Ishikawa (cell line): ENCODE data around the gene AIP.

ENCODE experiments used
- CEBPB ChIP-seq: IDR thresholded peaks from 2 replicates; pipeline ENCODE4 v1.6.1; 2012
- CREB1 ChIP-seq: IDR thresholded peaks from 2 replicates; pipeline ENCODE4 v1.6.1; 2012; ENCODE audit warnings: low read depth
- EGR1 ChIP-seq: IDR thresholded peaks from 2 replicates; pipeline ENCODE4 v1.6.1; 2012
- EP300 ChIP-seq: IDR thresholded peaks from 2 replicates; pipeline ENCODE4 v1.6.1; 2012; ENCODE audit warnings: borderline replicate concordance
- FOXM1 ChIP-seq: IDR thresholded peaks from 2 replicates; pipeline ENCODE4 v1.6.1; 2012; ENCODE audit warnings: low read depth, borderline replicate concordance
- NFIC ChIP-seq: IDR thresholded peaks from 2 replicates; pipeline ENCODE4 v1.6.1; 2012
- RAD21 ChIP-seq: IDR thresholded peaks from 2 replicates; pipeline ENCODE4 v1.6.1; 2012; ENCODE audit warnings: low read depth
- REST ChIP-seq: IDR thresholded peaks from 2 replicates; pipeline ENCODE4 v1.6.1; 2012; ENCODE audit warnings: low read depth, mild to moderate bottlenecking
- TAF1 ChIP-seq: IDR thresholded peaks from 2 replicates; pipeline ENCODE4 v1.6.1; 2012; ENCODE audit warnings: low read depth, mild to moderate bottlenecking
- TCF12 ChIP-seq: IDR thresholded peaks from 2 replicates; pipeline ENCODE4 v1.6.1; 2012; ENCODE audit warnings: low read depth
- TEAD4 ChIP-seq: IDR thresholded peaks from 2 replicates; pipeline ENCODE4 v1.6.1; 2012
- YY1 ChIP-seq: IDR thresholded peaks from 2 replicates; pipeline ENCODE4 v1.6.1; 2012; ENCODE audit warnings: low read depth
- ZBTB7A ChIP-seq: IDR thresholded peaks from 2 replicates; pipeline ENCODE4 v1.6.1; 2012; ENCODE audit warnings: low read depth
- TF ChIP-seq, protein P1 (sequence below): IDR thresholded peaks from 2 replicates; pipeline ENCODE4 v1.6.1; 2012
- TF ChIP-seq, protein P2 (sequence below): IDR thresholded peaks from 2 replicates; pipeline ENCODE4 v1.6.1; 2012

AIP gene

GRCh38 chr11:67492069-67492727, 9.4 kb downstream of the AIP start:
- no peak for TF ChIP-seq CREB1
- TF ChIP-seq, protein P1, sequence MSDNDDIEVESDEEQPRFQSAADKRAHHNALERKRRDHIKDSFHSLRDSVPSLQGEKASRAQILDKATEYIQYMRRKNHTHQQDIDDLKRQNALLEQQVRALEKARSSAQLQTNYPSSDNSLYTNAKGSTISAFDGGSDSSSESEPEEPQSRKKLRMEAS, result no peak
- no peak for TF ChIP-seq RAD21

DNA sequence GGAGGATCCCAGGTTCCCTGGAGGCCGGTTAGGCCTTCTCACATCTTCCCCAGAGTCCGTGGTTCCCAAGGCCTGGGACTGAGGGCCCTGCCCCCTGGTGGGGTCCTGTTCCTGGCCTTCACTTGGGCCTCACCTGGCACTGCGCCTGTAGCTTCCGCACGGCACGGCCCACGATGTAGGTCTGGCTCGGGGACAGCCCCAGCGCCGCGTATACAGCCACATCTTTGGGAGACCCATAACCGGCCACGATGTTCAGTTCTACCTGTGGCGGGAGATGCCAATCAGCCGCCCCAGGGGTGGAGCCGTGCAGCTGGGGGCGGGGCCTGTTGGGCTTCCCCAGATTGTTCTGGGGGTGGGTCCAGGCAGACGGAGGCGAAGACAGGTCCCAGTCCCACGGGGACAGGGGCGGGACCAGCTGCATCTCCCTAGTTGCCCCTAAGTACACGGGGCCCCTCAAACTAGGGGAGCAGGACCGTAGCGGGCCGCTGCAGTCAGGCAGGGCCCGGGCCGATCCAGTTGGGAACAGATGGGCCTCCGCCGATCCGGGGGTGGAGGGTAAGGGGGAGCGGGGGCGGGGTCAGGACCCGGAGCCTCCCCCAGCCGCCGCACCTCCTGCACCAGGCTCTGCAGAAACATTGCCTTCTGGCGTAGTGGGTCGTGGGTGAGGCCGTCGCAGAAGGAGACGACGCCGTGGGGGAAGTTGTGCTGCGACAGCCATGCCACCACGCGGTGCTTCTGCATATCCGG, 10.1 kb downstream of the AIP start:
- TF ChIP-seq NFIC (no peak), TCF12 (no peak), YY1 (no peak), ZBTB7A (no peak), CREB1 (no peak), TAF1 (no peak), RAD21 (no peak), EP300 (no peak), CEBPB (no peak), EGR1 (no peak), TEAD4 (no peak), REST (no peak), FOXM1 (no peak)
- TF ChIP-seq, protein P1, result no peak
- TF ChIP-seq, protein P2, sequence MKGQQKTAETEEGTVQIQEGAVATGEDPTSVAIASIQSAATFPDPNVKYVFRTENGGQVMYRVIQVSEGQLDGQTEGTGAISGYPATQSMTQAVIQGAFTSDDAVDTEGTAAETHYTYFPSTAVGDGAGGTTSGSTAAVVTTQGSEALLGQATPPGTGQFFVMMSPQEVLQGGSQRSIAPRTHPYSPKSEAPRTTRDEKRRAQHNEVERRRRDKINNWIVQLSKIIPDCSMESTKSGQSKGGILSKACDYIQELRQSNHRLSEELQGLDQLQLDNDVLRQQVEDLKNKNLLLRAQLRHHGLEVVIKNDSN, result no peak

DNA sequence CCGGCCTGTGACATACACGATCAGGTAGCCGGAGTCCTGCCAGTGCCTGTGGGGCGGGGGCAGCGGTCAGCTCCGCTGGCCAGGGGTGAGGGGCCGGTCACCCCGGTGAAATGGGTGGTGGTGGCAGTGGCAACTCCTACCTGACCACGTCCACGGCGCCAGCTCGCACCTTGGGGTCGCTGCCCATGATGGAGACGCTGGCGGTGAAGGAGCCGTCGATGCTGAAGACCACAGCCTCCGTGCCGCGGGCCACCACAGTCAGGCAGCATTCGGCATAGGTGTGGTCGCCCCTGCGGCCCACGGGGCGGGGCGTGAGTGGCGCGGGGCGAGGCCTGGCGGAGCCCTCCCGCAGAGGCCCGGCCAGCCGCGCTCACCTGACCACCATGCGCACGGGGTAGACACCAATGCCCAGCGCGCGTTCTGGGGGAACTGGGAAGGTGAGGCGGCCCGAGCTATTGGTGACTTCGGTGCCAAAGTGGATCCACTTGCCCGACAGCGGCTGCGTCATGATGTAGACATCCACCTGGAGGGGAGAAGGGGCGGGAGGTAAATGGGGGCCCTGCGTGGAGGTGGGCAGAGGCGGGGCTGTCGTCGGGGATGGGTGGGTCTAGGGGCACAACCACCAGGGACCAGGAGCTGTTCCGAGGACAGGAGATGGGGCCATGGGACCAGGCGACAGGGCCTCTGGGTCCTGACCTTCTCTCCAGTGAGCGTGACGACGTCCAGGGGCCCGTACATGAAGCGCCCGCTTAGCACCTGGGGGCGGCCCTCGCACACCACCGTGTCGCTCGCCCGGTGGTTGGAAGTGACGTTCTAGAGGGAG, 10.9 kb downstream of the AIP start:
- TF ChIP-seq, protein P1, result no peak
- TF ChIP-seq FOXM1 (no peak), TEAD4 (no peak), ZBTB7A (no peak), EGR1 (no peak), RAD21 (no peak), TCF12 (no peak), NFIC (no peak), CEBPB (no peak), EP300 (no peak)
- TF ChIP-seq, protein P2, result no peak

DNA sequence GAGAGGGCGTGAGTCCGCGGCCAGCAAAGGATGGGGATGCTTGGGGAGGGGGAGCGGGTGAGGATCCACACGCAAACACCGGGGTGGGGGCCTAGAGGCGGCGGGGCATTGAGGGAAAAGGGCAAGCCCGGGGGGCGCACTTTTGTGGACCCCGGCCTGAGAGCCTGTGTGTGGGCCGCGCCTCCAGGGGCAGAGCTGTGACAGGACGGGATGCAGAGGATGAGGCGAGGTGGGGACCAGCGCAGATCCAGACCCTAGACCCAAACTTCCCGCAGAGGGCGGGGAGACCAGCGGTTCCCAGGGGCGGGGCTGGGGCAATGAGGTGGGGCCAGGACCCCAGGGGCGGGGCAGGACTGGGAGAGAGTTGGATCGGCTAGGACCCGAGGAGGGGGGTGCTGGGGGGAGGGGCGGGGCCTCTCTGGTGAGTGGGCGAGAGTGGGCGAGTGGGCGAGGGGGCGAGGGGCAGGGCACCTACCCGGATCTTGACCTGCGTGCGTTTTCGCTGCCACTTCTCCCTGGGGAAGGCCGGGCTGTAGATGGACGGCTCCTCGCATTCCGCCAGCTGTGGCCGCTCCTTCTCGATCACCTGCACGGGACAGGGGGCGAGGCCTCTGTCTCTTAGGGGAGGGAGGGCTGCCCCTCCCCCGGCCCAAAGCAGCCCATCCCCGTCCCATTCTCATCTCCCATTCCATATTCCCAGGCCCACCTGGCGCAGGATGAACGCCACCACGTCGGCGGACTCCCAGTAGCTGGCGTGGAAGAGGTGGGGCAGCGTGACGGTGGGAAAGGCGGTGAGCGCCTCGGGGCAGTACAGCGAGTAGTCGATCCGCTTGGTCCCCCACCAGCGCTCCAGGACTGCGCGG, 11.8 kb downstream of the AIP start:
- TF ChIP-seq TCF12, result no peak
- no peak for TF ChIP-seq CREB1
- TF ChIP-seq RAD21, result no peak
- no peak for TF ChIP-seq ZBTB7A
- no peak for TF ChIP-seq CEBPB
- TF ChIP-seq FOXM1, result no peak
- TF ChIP-seq TEAD4, result no peak
- no peak for TF ChIP-seq TAF1

- no peak for TF ChIP-seq CREB1
- TF ChIP-seq ZBTB7A, result no peak
- TF ChIP-seq RAD21, result no peak
- TF ChIP-seq TAF1, result no peak
- TF ChIP-seq EP300, result no peak
- no peak for TF ChIP-seq NFIC
- no peak for TF ChIP-seq TCF12
- no peak for TF ChIP-seq FOXM1
- no peak for TF ChIP-seq TEAD4
- no peak for TF ChIP-seq REST
- TF ChIP-seq, protein P1, result no peak
- TF ChIP-seq, protein P2, result no peak
- no peak for TF ChIP-seq EGR1
- no peak for TF ChIP-seq YY1
- no peak for TF ChIP-seq CEBPB
Observed at GRCh38 chr11:67495234-67496005, 12.6 kb downstream of the AIP start.
